ENCODE data around the gene SLC38A6. TPM values are rescaled to one million over a fixed set of nuclear protein-coding genes. Genes with fewer than 3 reads are reported as not detected.

The SLC38A6 gene
- total and polyA plus RNA-seq, 12 donors, result 2.6 to 8.9 (median 3.6) TPM

DNA sequence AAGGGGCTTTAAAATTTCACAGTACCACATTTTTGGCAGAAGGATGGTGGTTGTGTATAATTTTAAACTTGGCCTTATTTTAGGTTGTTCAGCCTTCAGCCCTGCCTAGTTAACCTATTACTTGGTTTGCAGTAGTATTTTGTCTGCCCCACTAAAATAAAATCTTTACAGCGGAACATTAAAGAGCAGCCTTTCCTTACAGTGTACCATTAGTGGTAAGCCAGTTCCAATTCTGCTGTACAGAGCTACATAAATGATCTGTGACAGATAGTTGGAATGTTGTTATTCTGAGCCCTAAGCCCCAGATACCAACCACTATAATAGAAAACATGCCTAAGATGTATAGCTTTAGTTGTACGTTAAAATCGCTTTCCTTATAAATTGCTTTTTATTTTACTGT, 56.2 kb downstream of the SLC38A6 start:
- H3K27me3 ChIP-seq, result no peaks in the 10 kb centered on the region
- H3K9me3 ChIP-seq, result no peaks in the 10 kb centered on the region
- no peak for ATAC-seq
- H3K4me3 ChIP-seq, result no peak overlapping the region
- TF ChIP-seq CTCF (IDR thresholded peaks at IDR 0.05), result no peak
- H3K27ac ChIP-seq, result no peak overlapping the region
- H3K36me3 ChIP-seq, result no peaks in the 10 kb centered on the region
- no peak for DNase-seq
- H3K4me1 ChIP-seq, result peaks cover 0 to 13% (median 0%) of the 10 kb centered on the region in 9 donors
- intact Hi-C loops (cut with DNase I), result no loop called here
- 96 to 97% methylated on average over 3 of the region's 3 CpGs for WGBS, 2 donors

DNA sequence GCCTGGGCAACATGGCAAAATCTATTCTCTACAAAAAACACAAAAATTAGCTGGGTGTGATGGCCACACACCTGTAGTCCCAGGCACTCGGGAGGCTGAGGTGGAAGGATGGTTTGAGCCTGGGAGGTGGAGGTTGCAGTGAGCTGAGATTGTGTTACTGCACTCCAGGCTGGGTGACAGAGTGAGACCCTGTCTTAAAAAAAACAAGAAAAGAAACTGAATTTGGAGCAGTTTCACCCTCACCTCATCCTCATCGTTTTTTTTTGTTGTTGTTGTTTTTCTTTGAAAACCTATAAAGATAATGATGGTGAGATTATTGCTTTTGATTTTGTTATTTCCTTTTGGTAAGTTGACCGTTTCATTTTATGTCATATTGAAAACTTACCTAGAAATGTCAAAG, 60.7 kb downstream of the SLC38A6 start:
- Histone ChIP-seq H3K9me3 (no peaks in the 10 kb centered on the region), H3K4me1 (no peaks in the 10 kb centered on the region), H3K4me3 (no peak overlapping the region), H3K36me3 (peaks cover 0 to 13% (median 0%) of the 10 kb centered on the region in 9 donors), H3K27me3 (no peaks in the 10 kb centered on the region), H3K27ac (no peak overlapping the region)
- TF ChIP-seq CTCF (IDR thresholded peaks at IDR 0.05), result no peak
- DNase-seq, result no peak
- WGBS, 2 donors, result 85 to 86% methylated on average over 3 of the region's 3 CpGs
- no peak for ATAC-seq
- intact Hi-C loops (cut with DNase I), result loop anchor here in 1 of 10 donors (10.0 kb wide), 1 partner anchor 143 kb away; no protein-coding TSS in a partner anchor

DNA sequence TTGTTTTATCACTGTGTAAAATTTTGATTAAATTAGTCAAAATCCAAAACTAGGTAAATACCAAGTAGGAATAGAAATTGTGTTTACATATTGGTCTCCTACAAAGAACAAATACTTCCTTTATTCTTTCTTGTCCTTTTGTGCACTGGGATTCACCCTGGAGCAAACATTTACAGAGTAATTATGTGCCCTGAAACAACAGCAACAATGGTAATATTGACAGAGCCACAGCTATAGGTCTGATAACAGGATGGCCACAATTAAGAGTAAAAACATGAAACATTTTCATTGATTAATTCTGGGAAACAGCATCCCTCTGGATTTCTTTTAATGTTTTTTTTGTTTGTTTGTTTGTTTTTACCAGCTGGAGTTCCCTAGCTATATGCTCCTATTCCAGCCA, 61.2 kb downstream of the SLC38A6 start:
- Histone ChIP-seq H3K4me3 (no peak overlapping the region), H3K27ac (no peak overlapping the region), H3K4me1 (no peaks in the 10 kb centered on the region), H3K9me3 (no peaks in the 10 kb centered on the region), H3K27me3 (no peaks in the 10 kb centered on the region), H3K36me3 (peaks cover 0 to 15% (median 0%) of the 10 kb centered on the region in 9 donors)
- ATAC-seq (no peak), DNase-seq (no peak)
- no peak for TF ChIP-seq CTCF (IDR thresholded peaks at IDR 0.05)
- intact Hi-C loops (cut with DNase I), result loop anchor here in 1 of 10 donors (10.0 kb wide), 1 partner anchor 143 kb away; no protein-coding TSS in a partner anchor

- intact Hi-C loops (cut with DNase I), result loop anchor here in 1 of 10 donors (10.0 kb wide), 1 partner anchor 141 kb away; no protein-coding TSS in a partner anchor
Observed at GRCh38 chr14:61043506-61043905, 62.5 kb downstream of the SLC38A6 start.

More at GRCh38 chr14:61043506-61043905, 62.5 kb downstream of the SLC38A6 start:
- H3K4me3 ChIP-seq, result no peak overlapping the region
- ATAC-seq (no peak), DNase-seq (no peak)
- 76 to 84% methylated on average over 1 of the region's 1 CpG for WGBS, 2 donors
- TF ChIP-seq CTCF (IDR thresholded peaks at IDR 0.05), result no peak
- no peak overlapping the region for H3K27ac ChIP-seq
- H3K27me3 ChIP-seq, result no peaks in the 10 kb centered on the region
- H3K4me1 ChIP-seq, result no peaks in the 10 kb centered on the region
- H3K9me3 ChIP-seq, result no peaks in the 10 kb centered on the region
- H3K36me3 ChIP-seq, result peaks cover 0 to 18% (median 0%) of the 10 kb centered on the region in 9 donors
